ENCODE measurements around the gene UBP1.

- TF ChIP-seq CTCF (IDR thresholded peaks at IDR 0.05): no peak
- no peak for TF ChIP-seq POLR2A (IDR thresholded peaks at IDR 0.05)
Measured at GRCh38 chr3:33355611-33356010, 84.6 kb downstream of the UBP1 start.
